ENCODE data around the gene DMD.
"Not testable (repeated sequence)": the region's sequence is repeated elsewhere in the genome, so short reads cannot be mapped to it uniquely, and the experiment has no call there.

DMD gene

GRCh38 chrX:32118832-32119231, 1092.5 kb downstream of the DMD start:
- in situ Hi-C loops (cut with MboI; ENCODE audit: low sequenced_read_pairs): no loop called here

GRCh38 chrX:32116047-32116446, 1095.3 kb downstream of the DMD start:
- in situ Hi-C loops (cut with MboI; ENCODE audit: low sequenced_read_pairs): no loop called here

GRCh38 chrX:32087663-32088062, 1123.7 kb downstream of the DMD start:
- in situ Hi-C loops (cut with MboI; ENCODE audit: low sequenced_read_pairs): no loop called here

GRCh38 chrX:32084757-32085156, 1126.6 kb downstream of the DMD start:
- in situ Hi-C loops (cut with MboI; ENCODE audit: low sequenced_read_pairs): no loop called here

GRCh38 chrX:32048285-32048684, 1163.1 kb downstream of the DMD start:
- in situ Hi-C loops (cut with MboI; ENCODE audit: low sequenced_read_pairs): no loop called here

- in situ Hi-C loops (cut with MboI; ENCODE audit: low sequenced_read_pairs): no loop called here
These were observed 1166.2 kb downstream of the DMD start for GRCh38 chrX:32045149-32045548.

- in situ Hi-C loops (cut with MboI; ENCODE audit: low sequenced_read_pairs): no loop called here
These were observed 1170.2 kb downstream of the DMD start for GRCh38 chrX:32041181-32041580.

GRCh38 chrX:32026772-32027171, 1184.6 kb downstream of the DMD start:
- in situ Hi-C loops (cut with MboI; ENCODE audit: low sequenced_read_pairs): no loop called here

- in situ Hi-C loops (cut with MboI; ENCODE audit: low sequenced_read_pairs): no loop called here
These were observed 1187.3 kb downstream of the DMD start for GRCh38 chrX:32024072-32024471.

GRCh38 chrX:32016195-32016594, 1195.2 kb downstream of the DMD start:
- in situ Hi-C loops (cut with MboI; ENCODE audit: low sequenced_read_pairs): no loop called here

GRCh38 chrX:32010948-32011347, 1200.4 kb downstream of the DMD start:
- in situ Hi-C loops (cut with MboI; ENCODE audit: low sequenced_read_pairs): no loop called here

- in situ Hi-C loops (cut with MboI; ENCODE audit: low sequenced_read_pairs): no loop called here
These were observed 1201.1 kb downstream of the DMD start for GRCh38 chrX:32010212-32010611.

GRCh38 chrX:31993637-31994036, 1217.7 kb downstream of the DMD start:
- in situ Hi-C loops (cut with MboI; ENCODE audit: low sequenced_read_pairs): no loop called here

GRCh38 chrX:31988975-31989374, 1222.4 kb downstream of the DMD start:
- in situ Hi-C loops (cut with MboI; ENCODE audit: low sequenced_read_pairs): no loop called here

- in situ Hi-C loops (cut with MboI; ENCODE audit: low sequenced_read_pairs): no loop called here
These were observed 1229.7 kb downstream of the DMD start for GRCh38 chrX:31981546-31982062.

GRCh38 chrX:31969714-31970113, 1241.6 kb downstream of the DMD start:
- in situ Hi-C loops (cut with MboI; ENCODE audit: low sequenced_read_pairs): no loop called here

GRCh38 chrX:31962256-31962655, 1249.1 kb downstream of the DMD start:
- in situ Hi-C loops (cut with MboI; ENCODE audit: low sequenced_read_pairs): no loop called here

GRCh38 chrX:31934842-31935370, 1276.4 kb downstream of the DMD start:
- in situ Hi-C loops (cut with MboI; ENCODE audit: low sequenced_read_pairs): no loop called here

- in situ Hi-C loops (cut with MboI; ENCODE audit: low sequenced_read_pairs): no loop called here
These were observed 1277.3 kb downstream of the DMD start for GRCh38 chrX:31934015-31934414.

GRCh38 chrX:31932769-31933168, 1278.6 kb downstream of the DMD start:
- in situ Hi-C loops (cut with MboI; ENCODE audit: low sequenced_read_pairs): no loop called here

- in situ Hi-C loops (cut with MboI; ENCODE audit: low sequenced_read_pairs): not testable (repeated sequence)
These were observed 1279.0 kb downstream of the DMD start for GRCh38 chrX:31932320-31932719.

GRCh38 chrX:31931225-31931624, 1280.1 kb downstream of the DMD start:
- in situ Hi-C loops (cut with MboI; ENCODE audit: low sequenced_read_pairs): no loop called here

- in situ Hi-C loops (cut with MboI; ENCODE audit: low sequenced_read_pairs): no loop called here
These were observed 1282.0 kb downstream of the DMD start for GRCh38 chrX:31929366-31929765.
